ENCODE results near the gene PPP4R3A.

DNA sequence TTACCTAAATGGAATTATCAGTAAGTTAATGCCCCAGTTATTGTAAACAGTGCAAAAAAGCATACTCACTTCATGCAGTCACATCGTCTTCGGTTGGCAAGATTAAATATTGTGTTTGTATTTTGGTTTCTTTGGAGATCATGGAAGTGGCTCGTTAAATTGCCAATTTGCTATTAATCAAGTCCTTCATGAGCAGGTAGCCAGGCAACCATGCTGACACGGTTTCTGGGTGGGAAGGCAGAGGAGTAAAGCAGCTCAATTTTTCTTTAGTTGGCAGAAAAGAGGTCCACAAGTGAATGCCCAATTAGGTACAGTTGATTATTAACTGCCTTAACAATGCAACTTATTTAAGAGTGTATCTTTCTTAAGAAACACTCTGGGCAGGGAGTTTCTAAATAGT, 43.9 kb downstream of the PPP4R3A start:
- TF ChIP-seq POLR2A (IDR thresholded peaks at IDR 0.05), result no peak
- TF ChIP-seq, protein P1, sequence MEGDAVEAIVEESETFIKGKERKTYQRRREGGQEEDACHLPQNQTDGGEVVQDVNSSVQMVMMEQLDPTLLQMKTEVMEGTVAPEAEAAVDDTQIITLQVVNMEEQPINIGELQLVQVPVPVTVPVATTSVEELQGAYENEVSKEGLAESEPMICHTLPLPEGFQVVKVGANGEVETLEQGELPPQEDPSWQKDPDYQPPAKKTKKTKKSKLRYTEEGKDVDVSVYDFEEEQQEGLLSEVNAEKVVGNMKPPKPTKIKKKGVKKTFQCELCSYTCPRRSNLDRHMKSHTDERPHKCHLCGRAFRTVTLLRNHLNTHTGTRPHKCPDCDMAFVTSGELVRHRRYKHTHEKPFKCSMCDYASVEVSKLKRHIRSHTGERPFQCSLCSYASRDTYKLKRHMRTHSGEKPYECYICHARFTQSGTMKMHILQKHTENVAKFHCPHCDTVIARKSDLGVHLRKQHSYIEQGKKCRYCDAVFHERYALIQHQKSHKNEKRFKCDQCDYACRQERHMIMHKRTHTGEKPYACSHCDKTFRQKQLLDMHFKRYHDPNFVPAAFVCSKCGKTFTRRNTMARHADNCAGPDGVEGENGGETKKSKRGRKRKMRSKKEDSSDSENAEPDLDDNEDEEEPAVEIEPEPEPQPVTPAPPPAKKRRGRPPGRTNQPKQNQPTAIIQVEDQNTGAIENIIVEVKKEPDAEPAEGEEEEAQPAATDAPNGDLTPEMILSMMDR (IDR thresholded peaks at IDR 0.05), result no peak

Measured in body of pancreas (tissue), 4 donors.